Lower leg skin (tissue), 4 donors: ENCODE data around the gene AK8. TPM values are rescaled to one million over a fixed set of nuclear protein-coding genes. Genes with fewer than 3 reads are reported as not detected.

Experiments
- DNase-seq, 2 donors: peaks; one replicate each; pipeline ENCODE4 v3.0.0-alpha.2; 2019; ENCODE audit warnings: low spot score in 2 of 2
- H3K4me3 ChIP-seq: fragments of 200-600 bp; sonication (generic); 2 replicates; pipeline ENCODE4 v1.5.1; 2017; ENCODE audit warnings: mild to moderate bottlenecking, low read depth; ENCODE audit not compliant: poor library complexity, severe bottlenecking
- CTCF ChIP-seq, 3 donors: fragments of 450-650 bp; IDR thresholded peaks; one replicate each; pipeline ENCODE4 v1.5.1; 2016; ENCODE audit warnings: antibody characterized with exemption in 3 of 3, mild to moderate bottlenecking in 3 of 3, moderate library complexity in 2 of 3
- POLR2A ChIP-seq, 2 donors: fragments of 450-650 bp; IDR thresholded peaks; one replicate each; pipeline ENCODE4 v1.6.1; 2016 to 2017; ENCODE audit warnings: antibody characterized with exemption in 2 of 2, mild to moderate bottlenecking in 1 of 2, moderate library complexity in 1 of 2
- WGBS, 2 donors: methylation state at CpG; one replicate each; pipeline ENCODE4 v1.1.5; 2018; 5-methylcytosine and 5-hydroxymethylcytosine counted together
- intact Hi-C: fragments of 100-400 bp; cut with DNase I; formaldehyde crosslinking; loops from one replicate; pipeline ENCODE4 v1.15.0; 2023; ENCODE audit warnings: low total_unique reads
- total RNA-seq, 4 donors: library from RNA; depleted of rRNA; stranded (reverse); fragments of >200 nt; gene quantifications; one replicate each; pipeline ENCODE4 v1.1.0, GENCODE V29; 2016

Gene AK8
- total RNA-seq, 4 donors from 2014 or later: 1.4 to 5.5 (median 2.0) TPM

DNA sequence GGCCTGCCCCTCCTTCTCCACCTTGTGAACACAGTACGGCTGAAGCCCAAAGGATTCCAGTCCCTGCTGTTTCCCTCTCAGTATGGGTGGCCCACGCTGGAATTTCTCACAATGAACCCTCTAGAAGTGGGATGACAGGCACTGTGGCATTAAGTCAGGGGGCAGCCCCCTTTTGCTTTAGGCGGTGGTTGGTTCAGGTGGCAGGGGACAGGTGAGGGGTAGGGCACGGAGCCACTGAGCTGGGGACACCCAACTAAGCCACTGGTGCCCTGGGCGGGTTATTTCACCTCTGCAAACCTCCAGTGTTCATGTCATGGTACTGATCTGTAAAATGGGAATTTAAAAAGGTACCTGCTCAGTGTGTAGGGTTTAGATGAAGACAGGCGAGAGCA, 8.2 kb upstream of the AK8 start:
- H3K4me3 ChIP-seq: no peak overlapping the region
- TF ChIP-seq POLR2A (IDR thresholded peaks at IDR 0.05): no peak
- TF ChIP-seq CTCF (IDR thresholded peaks at IDR 0.05): no peak
- 85 to 87% methylated on average over 6 of the region's 6 CpGs for WGBS, 2 donors
- DNase-seq: no peak
- intact Hi-C loops: no loop called here

DNA sequence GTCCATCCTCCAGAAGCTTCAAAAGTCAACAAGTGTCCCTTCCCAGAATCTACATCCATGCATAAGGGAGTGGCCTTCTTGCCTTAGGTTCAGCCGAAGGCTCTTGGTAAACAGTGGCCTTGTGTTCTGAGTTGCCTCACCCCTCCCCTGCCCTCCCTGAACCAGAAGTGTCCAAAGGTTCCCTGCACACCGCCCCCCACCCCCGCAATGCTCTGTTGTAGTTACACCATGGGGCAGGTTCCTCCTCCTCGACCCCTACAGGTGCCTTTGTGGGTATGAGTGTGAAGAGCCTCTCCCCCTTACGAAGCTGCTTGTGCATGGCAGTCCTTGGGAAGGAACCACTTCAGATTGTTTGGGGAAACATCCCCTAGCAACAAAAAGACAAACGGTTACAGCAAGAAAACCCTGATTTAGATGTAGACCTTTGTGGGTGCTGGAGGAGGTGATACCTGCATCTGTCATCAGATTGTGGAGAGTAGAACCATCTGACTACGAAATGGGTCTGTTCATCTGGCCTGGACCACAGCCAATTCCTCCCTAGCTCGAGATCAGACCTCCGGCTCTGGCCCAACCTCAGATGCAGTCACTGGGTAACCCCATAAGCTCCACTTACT, 7.7 kb upstream of the AK8 start:
- DNase-seq: no peak
- no peak overlapping the region for H3K4me3 ChIP-seq
- TF ChIP-seq POLR2A (IDR thresholded peaks at IDR 0.05) (no peak), CTCF (IDR thresholded peaks at IDR 0.05) (no peak)
- 64 to 70% methylated on average over 9 of the region's 9 CpGs for WGBS, 2 donors
- intact Hi-C loops: no loop called here

- H3K4me3 ChIP-seq: no peak overlapping the region
- TF ChIP-seq POLR2A (IDR thresholded peaks at IDR 0.05): no peak
- no peak for TF ChIP-seq CTCF (IDR thresholded peaks at IDR 0.05)
- WGBS, 2 donors: 94 to 95% methylated on average over 26 to 27 of the region's 27 CpGs
- DNase-seq: no peak
- intact Hi-C loops: no loop called here
Measured at GRCh38 chr9:132883349-132884294, 5.5 kb upstream of the AK8 start.

DNA sequence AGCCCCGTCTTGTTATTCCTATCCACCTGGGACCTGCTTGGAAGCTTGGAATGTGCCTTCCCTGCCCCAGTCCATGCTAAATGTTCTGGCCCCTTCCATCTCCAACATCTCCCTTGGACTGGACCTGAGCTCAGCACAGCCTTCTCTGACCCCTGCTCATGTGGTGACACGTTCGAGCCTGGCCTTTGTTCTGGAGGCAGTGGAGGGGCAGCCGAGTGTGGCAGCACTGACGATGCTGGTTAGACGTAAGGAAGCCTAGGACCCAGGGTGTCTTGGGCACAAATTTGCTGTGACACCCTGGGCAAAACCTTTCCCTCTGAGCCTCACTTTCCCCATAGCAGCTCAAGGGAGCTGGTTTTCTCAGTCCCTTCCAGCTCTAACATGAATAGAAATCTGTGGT, 4.5 kb upstream of the AK8 start:
- intact Hi-C loops: no loop called here
- no peak overlapping the region for H3K4me3 ChIP-seq
- no peak for TF ChIP-seq POLR2A (IDR thresholded peaks at IDR 0.05)
- no peak for TF ChIP-seq CTCF (IDR thresholded peaks at IDR 0.05)
- DNase-seq: no peak
- 90 to 94% methylated on average over 6 of the region's 6 CpGs for WGBS, 2 donors

DNA sequence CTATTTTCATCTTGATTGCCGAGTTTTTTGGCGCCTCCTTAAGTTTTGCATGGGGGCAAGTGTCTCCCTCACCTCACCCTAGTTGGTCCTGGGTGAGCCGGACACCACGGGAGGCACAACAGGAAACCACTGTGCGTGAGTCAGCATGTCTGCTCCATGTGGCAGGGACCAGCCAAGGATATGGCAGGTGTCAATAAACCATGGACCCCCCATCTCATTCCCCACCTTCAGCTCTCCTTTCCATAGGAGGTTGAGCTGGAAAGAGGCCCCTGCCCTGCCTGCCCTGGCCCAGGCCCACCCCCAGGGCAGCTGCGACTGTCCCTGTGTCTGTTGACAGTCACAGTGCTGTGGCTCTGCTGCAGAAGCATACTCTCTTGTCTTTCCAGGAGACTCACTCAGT, 3.7 kb upstream of the AK8 start:
- intact Hi-C loops: no loop called here
- no peak overlapping the region for H3K4me3 ChIP-seq
- TF ChIP-seq POLR2A (IDR thresholded peaks at IDR 0.05) (no peak), CTCF (IDR thresholded peaks at IDR 0.05) (no peak)
- DNase-seq: no peak
- WGBS, 2 donors: 76 to 78% methylated on average over 6 of the region's 6 CpGs
